GM21825 (cell line): ENCODE data around the gene KIF9.
"Not testable (repeated sequence)": the region's sequence is repeated elsewhere in the genome, so short reads cannot be mapped to it uniquely, and the experiment has no call there.

Experiments
- ATAC-seq: cut with Tn5 transposase; IDR thresholded peaks from one replicate; pipeline ENCODE4 v1.9.1; 2021; ENCODE audit warnings: mild to moderate bottlenecking, moderate library complexity; ENCODE audit not compliant: unreplicated experiment

Gene KIF9

DNA sequence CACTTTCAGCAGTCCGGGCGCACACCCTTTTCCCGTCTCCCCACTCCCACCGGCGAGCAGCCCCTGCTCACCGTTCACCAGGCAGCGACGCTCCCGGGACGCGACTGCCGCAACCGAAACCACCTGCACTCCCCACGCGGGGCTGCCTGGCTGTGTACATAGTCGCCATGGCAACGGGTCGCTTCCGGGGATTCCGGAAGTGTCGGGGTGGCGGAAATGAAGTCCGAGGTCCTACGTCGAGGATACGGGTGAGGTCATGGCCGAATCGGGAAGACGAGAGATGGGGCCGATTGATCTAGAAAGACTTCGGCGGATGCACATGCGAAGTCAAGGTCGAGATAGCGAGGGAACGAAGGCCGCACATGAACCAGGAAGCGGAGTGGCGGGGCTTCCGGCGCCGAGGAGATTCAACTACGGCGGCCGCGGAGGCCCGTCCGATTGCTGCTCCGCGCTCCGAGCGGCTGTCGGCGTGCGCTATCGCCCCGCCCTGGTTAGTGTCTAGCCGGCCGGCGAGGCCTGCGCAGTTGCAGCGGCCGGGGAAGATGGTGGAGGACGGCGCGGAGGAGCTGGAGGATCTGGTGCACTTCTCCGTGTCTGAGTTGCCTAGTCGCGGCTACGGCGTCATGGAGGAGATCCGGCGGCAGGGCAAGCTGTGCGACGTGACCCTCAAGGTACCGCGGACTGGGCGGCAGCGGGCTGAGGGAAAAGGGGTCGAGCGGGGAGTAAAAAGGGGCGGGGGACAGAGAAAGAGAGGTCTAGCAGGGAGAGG is at the start of gene KIF9, which contains the start of gene KLHL18:
KIF9 (minus strand) TSS at position 376 of the 769 bp plus-strand sequence. CDS start 5,425 bp downstream, outside the sequence.
KLHL18 (plus strand) TSS at position 521 of the 769 bp plus-strand sequence; CDS start at position 543, 22 bp downstream.
- peak; percentile 73 for ATAC-seq

- no peak for ATAC-seq
Measured at GRCh38 chr3:47324278-47324865, 41.8 kb upstream of the KIF9 start.

- ATAC-seq, result no peak
Measured at GRCh38 chr3:47323431-47324277, 41.1 kb upstream of the KIF9 start.

DNA sequence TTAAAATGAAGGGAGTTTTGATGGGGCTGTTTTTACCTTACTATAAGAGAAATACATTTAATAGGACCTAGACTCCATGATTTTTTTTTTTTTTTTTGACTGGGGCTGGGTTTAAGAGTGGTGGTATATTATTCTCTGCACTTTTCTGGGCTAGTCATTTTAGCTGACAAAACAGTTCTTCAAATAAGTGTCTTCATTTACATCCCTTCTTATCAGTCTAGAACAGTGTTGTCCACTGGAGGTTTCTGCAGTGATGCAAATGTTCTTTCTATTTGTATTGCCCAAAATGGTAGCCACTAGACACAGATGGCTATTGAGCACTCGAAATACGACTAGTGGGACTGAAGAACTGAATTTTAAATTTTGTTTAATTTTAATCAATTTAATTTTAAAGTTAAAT is 37.4 kb upstream of the KIF9 start:
- ATAC-seq, result no peak

- ATAC-seq, result no peak
Measured at GRCh38 chr3:47318916-47319315, 36.3 kb upstream of the KIF9 start.

GRCh38 chr3:47316151-47316550 is 33.6 kb upstream of the KIF9 start:
- ATAC-seq, result not testable (repeated sequence)

DNA sequence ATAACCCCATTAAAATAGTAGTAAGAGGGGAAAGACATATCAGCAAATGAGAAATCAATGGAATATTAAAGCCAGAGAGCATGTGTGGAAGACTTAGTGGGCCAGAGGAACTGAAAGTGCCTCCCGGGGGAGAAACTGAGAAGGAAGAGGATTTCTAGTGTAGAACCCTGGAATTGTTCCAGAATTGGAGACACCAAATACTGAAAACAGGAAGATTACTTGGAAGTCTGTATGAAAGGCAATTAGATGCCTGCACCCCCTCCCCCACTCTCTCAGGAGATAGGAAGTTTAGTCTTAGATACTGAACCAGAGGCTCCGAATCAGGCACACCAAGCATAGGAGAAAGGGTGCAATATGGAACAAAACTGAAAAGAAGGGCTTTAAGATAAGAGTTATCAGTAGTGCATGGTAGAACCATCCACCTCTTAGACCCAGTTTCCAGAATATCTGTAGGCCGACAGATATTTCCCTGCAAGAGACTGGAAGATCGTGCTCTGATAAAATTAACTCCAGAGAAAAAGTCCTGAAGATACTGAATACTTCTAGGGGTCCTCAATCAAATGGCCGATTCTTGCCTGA is 32.6 kb upstream of the KIF9 start:
- no peak for ATAC-seq

DNA sequence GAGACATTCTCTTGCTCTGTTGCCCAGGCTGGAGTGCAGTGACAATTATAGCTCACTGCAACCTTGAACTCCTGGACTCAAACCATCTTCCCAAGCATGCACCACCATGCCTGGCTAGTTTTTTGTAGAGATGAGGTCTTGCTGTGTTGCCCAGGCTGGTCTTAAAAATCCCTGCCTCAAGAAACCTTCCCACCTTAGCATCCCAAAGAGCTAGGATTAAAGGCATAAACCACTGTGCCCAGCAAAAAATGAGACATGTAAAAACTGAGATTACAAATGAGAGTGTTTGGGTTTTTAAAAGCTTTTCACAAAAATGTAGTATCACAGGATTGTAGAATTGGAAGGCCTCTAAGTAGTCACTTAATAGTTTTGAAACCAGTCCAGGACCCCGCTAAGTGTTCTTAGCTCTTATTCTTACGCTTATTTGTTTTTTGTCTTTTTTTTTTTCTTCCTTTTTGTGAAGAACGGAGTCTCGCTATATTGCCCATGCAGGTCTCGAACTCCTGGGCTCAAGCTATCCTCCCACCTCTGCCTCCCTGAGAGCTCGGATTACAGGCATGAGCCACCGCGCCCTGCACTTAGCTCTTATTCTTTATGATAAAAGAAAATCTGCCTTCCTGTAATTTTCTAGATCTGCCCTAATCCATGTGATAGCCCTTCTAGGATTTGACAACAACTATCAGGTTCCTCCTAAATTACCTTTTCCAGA is 31.6 kb upstream of the KIF9 start:
- no peak for ATAC-seq

DNA sequence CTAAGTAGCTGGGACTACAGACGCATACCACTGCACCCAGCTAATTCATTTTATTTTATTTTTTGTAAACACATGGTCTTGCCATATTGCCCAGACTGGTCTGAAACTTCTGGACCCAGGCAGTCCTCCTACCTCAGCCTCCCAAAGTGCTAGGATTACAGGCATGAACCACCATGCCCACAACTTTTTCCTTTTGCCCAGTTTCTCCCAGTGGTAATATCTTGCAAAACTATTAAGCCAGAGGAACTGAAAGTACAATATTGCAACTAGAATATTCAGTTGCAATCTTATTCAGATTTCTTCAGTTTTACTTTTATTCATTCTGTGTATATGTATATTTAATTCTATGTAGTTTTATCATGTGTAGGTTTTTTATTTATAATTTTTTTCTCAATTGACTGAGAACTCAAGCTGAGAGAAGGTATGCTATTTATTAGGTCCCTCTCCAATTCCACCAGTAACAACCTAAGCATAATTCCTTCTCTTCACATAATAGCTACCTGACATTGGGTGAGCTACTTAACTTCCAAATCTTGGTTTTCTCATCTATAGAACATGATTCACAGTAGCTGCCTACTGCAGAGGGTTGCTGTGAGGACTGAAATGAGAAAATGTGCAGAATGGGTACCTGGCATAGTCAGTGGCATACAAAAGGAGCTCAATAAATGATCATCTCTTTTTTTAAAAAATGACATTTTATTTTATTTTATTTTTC is 30.9 kb upstream of the KIF9 start:
- ATAC-seq, result no peak

GRCh38 chr3:47310391-47310790 is 27.8 kb upstream of the KIF9 start:
- ATAC-seq, result no peak

- ATAC-seq, result not testable (repeated sequence)
Measured at GRCh38 chr3:47309231-47309630, 26.6 kb upstream of the KIF9 start.

- no peak for ATAC-seq
Measured at GRCh38 chr3:47306022-47306421, 23.4 kb upstream of the KIF9 start.

- ATAC-seq, result no peak
Measured at GRCh38 chr3:47301456-47301855, 18.9 kb upstream of the KIF9 start.

DNA sequence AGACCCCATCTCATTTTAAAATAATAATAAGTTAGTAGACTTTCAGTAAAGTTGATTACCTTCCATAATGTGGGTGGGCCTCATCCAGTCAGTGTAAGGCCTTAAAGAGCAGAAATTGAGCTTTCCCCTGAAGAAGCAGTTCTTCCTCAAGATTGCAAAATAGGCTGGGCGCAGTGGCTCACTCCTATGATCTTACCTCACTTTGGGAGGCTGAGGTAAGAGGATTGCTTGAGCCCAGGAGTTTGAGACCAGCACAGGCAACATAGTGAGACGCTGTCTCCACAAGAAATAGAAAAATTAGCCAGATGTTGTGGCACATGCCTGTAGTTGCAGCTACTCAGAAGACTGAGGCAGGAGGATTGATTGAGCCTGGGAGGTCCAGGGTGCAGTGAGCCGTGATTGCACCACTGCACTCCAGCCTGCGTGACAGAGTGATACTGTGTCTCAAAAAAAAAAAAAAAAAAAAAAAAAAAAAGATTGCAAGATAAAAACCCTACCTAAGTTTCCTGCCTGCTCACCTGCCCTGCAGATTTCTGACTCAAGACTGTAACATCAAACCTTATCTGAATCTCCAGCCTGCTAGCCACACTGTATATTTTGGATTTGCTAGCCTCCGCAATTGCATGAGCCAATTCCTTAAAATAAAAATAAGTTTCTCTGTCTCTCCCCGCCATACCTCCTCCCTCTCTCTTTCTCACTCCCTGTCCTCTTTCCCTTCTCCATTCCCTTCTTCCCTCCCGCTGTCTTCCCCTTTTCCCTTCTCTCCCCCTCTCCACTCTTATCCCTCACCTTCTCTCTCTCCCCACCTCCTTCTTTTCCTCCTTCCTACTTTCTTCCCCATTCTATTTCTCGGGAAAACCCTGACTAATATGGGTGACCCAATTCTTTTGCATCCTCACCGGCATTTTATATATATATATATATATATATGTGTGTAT is 17.1 kb upstream of the KIF9 start:
- ATAC-seq, result no peak

DNA sequence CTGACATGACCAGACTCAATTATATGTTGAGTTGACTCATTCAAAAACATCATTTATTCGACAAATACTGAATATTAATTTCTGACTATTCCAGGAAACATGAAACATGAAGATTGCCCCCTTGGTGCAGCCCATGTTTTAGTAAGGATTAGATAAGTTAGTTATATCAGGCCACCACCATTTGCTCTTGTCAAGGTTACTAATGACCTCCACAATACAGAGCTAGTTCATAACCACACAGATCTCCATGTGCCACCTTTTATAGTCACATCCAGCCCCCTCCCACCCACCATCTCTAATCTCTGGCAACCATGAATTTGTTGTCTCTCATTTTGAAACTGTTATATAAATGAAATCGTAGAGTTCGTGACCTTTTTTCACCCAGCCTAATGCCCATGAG is 15.8 kb upstream of the KIF9 start:
- no peak for ATAC-seq

- ATAC-seq, result no peak
Measured at GRCh38 chr3:47296562-47297302, 14.1 kb upstream of the KIF9 start.

DNA sequence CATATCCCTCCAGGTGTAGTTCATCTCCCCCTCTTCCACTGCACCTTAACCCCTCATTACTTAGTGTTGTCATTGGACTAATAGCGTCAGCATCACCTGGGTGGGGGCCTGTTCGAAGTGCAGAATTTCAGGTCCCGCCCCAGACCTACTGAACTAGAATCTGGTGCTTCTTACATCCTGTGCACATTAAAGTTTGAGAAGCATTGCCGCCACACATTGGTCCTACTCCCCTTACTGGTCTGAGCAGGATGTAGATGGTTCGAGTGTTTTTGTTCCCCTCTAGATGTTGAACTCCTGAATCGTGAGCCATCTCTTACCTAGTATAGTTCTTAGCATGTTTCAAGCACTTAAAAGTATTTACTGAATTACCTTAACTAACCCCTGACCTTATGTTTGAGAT is 13.4 kb upstream of the KIF9 start:
- no peak for ATAC-seq

- no peak for ATAC-seq
Measured at GRCh38 chr3:47295322-47295721, 12.7 kb upstream of the KIF9 start.
